ENCODE data around the gene ZNF804A. TPM values are rescaled to one million over a fixed set of nuclear protein-coding genes. Genes with fewer than 3 reads are reported as not detected.
A peak's percentile ranks its signal among the peaks of the same experiment; 100 is the strongest.

ZNF804A gene
- total RNA-seq, 6 donors from 2014 or later: 0.46 to 0.89 (median 0.77) TPM; not detected in 1

GRCh38 chr2:184927040-184927439 lies 328.7 kb downstream of the ZNF804A start:
- peaks cover 0 to 5% (median 0%) of the 10 kb centered on the region in 4 donors for H3K9me3 ChIP-seq
- H3K27ac ChIP-seq: no peak overlapping the region
- TF ChIP-seq CTCF (IDR thresholded peaks at IDR 0.05) (no peak), EP300 (IDR thresholded peaks at IDR 0.05) (no peak), POLR2A (IDR thresholded peaks at IDR 0.05) (no peak), POLR2AphosphoS5 (IDR thresholded peaks at IDR 0.05) (no peak)
- H3K4me1 ChIP-seq: no peaks in the 10 kb centered on the region
- ATAC-seq (ENCODE audit: low FRiP score in 2 of 2) (no peak), DNase-seq (no peak)
- 86 to 98% methylated on average over 2 of the region's 2 CpGs for WGBS, 2 donors
- no peak overlapping the region for H3K4me3 ChIP-seq
- H3K36me3 ChIP-seq: no peaks in the 10 kb centered on the region
- H3K27me3 ChIP-seq: no peaks in the 10 kb centered on the region

GRCh38 chr2:184936761-184937160 lies 338.4 kb downstream of the ZNF804A start:
- DNase-seq (no peak), ATAC-seq (ENCODE audit: low FRiP score in 2 of 2) (no peak)
- Histone ChIP-seq H3K4me1 (no peaks in the 10 kb centered on the region), H3K36me3 (no peaks in the 10 kb centered on the region), H3K4me3 (no peak overlapping the region), H3K27me3 (no peaks in the 10 kb centered on the region), H3K27ac (no peak overlapping the region), H3K9me3 (no peaks in the 10 kb centered on the region)
- no peak for TF ChIP-seq POLR2AphosphoS5 (IDR thresholded peaks at IDR 0.05)
- no peak for TF ChIP-seq CTCF (IDR thresholded peaks at IDR 0.05)
- TF ChIP-seq POLR2A (IDR thresholded peaks at IDR 0.05): no peak
- TF ChIP-seq EP300 (IDR thresholded peaks at IDR 0.05): no peak

- H3K27me3 ChIP-seq: no peaks in the 10 kb centered on the region
- no peak overlapping the region for H3K27ac ChIP-seq
- TF ChIP-seq POLR2AphosphoS5 (IDR thresholded peaks at IDR 0.05) (no peak), CTCF (IDR thresholded peaks at IDR 0.05) (no peak), POLR2A (IDR thresholded peaks at IDR 0.05) (no peak), EP300 (IDR thresholded peaks at IDR 0.05) (no peak)
- no peaks in the 10 kb centered on the region for H3K9me3 ChIP-seq
- DNase-seq: peak in 1 of 2 donors; percentile 4
- 74 to 78% methylated on average over 5 of the region's 5 CpGs for WGBS, 2 donors
- no peaks in the 10 kb centered on the region for H3K36me3 ChIP-seq
- no peak for ATAC-seq (ENCODE audit: low FRiP score in 2 of 2)
- H3K4me3 ChIP-seq: no peak overlapping the region
- no peaks in the 10 kb centered on the region for H3K4me1 ChIP-seq
These were observed 340.1 kb downstream of the ZNF804A start for GRCh38 chr2:184938221-184938985.

GRCh38 chr2:184945326-184945725 lies 347.0 kb downstream of the ZNF804A start:
- ATAC-seq (ENCODE audit: low FRiP score in 2 of 2): no peak
- WGBS, 2 donors: 60 to 64% methylated on average over 4 of the region's 4 CpGs
- no peaks in the 10 kb centered on the region for H3K4me1 ChIP-seq

More at GRCh38 chr2:184945326-184945725, 347.0 kb downstream of the ZNF804A start:
- Histone ChIP-seq H3K27me3 (no peaks in the 10 kb centered on the region), H3K36me3 (no peaks in the 10 kb centered on the region), H3K27ac (no peak overlapping the region), H3K4me3 (no peak overlapping the region), H3K9me3 (no peaks in the 10 kb centered on the region)
- DNase-seq: no peak
- TF ChIP-seq POLR2A (IDR thresholded peaks at IDR 0.05) (no peak), EP300 (IDR thresholded peaks at IDR 0.05) (no peak), CTCF (IDR thresholded peaks at IDR 0.05) (no peak), POLR2AphosphoS5 (IDR thresholded peaks at IDR 0.05) (no peak)
